HEK293 (cell line): Measurements from ENCODE around the gene RUVBL1.

Source experiments
- CTCF ChIA-PET: fragments of 350-600 bp; formaldehyde crosslinking; extraction: SDS; loops from one replicate; lab custom pipeline; 2021; ENCODE audit warnings: antibody characterized with exemption; lab: Yijun Ruan, JAX
- POLR2A ChIA-PET: fragments of 300-600 bp; formaldehyde crosslinking; extraction: SDS; loops from one replicate; lab custom pipeline; 2020; ENCODE audit warnings: antibody characterized with exemption, inconsistent platforms; lab: Yijun Ruan, JAX
- H3K27ac ChIP-seq: fragments of 200-500 bp; sonication (Bioruptor generic); 2 replicates; pipeline ENCODE4 v1.5.1; 2014; ENCODE audit warnings: low read depth, low read length, control low read depth, inconsistent platforms; ENCODE audit errors: extremely low read depth
- H3K36me3 ChIP-seq, 2 experiments: fragments of 200-500 bp in 1 of 2; sonication (Bioruptor generic) in 1 of 2; 1 replicate in 1 of 2; 2 replicates in 1 of 2; pipeline ENCODE4 v1.5.1; 2014 to 2017; ENCODE audit warnings: inconsistent platforms in 2 of 2, low read length in 2 of 2; ENCODE audit not compliant: control insufficient read depth in 2 of 2, insufficient read depth in 1 of 2
- H3K4me1 ChIP-seq: fragments of 200-500 bp; sonication (Bioruptor generic); 2 replicates; pipeline ENCODE4 v1.5.1; 2014; ENCODE audit warnings: mild to moderate bottlenecking, low read length, inconsistent platforms; ENCODE audit not compliant: control insufficient read depth, insufficient read depth
- H3K4me3 ChIP-seq: 2 replicates; pipeline ENCODE4 v1.5.1; 2011; ENCODE audit warnings: low read depth, mild to moderate bottlenecking, control low read depth, low read length, moderate library complexity
- H3K9me3 ChIP-seq: fragments of 200-500 bp; sonication (Bioruptor generic); 2 replicates; pipeline ENCODE4 v1.5.1; 2014; ENCODE audit warnings: low read depth, low read length, inconsistent platforms; ENCODE audit not compliant: control insufficient read depth, insufficient read depth
- EGR2 ChIP-seq: fragments of 450-650 bp; formaldehyde crosslinking; IDR thresholded peaks from 2 replicates; pipeline ENCODE4 v1.5.1; 2016; ENCODE audit warnings: low read depth, missing biosample characterization, missing genetic modification characterization
- KLF1 ChIP-seq: fragments of 450-650 bp; formaldehyde crosslinking; IDR thresholded peaks from 2 replicates; pipeline ENCODE4 v1.5.1; 2016; ENCODE audit warnings: missing biosample characterization, missing genetic modification characterization
- KLF8 ChIP-seq: fragments of 450-650 bp; formaldehyde crosslinking; IDR thresholded peaks from 2 replicates; pipeline ENCODE4 v1.5.1; 2016; ENCODE audit warnings: missing biosample characterization, missing genetic modification characterization
- YY1 ChIP-seq: fragments of 450-650 bp; formaldehyde crosslinking; IDR thresholded peaks from 2 replicates; pipeline ENCODE4 v1.5.1; 2018; ENCODE audit warnings: missing biosample characterization, missing genetic modification characterization
- ZBTB20 ChIP-seq: fragments of 450-650 bp; formaldehyde crosslinking; IDR thresholded peaks from 2 replicates; pipeline ENCODE4 v1.5.1; 2016; ENCODE audit warnings: missing biosample characterization, missing genetic modification characterization
- ZBTB26 ChIP-seq: fragments of 450-650 bp; formaldehyde crosslinking; optimal IDR thresholded peaks from 2 replicates; pipeline ENCODE3; 2016; ENCODE audit warnings: missing biosample characterization, mild to moderate bottlenecking, missing genetic modification characterization
- ZBTB7A ChIP-seq: fragments of 450-650 bp; formaldehyde crosslinking; IDR thresholded peaks from 2 replicates; pipeline ENCODE4 v1.5.1; 2016; ENCODE audit warnings: low read depth, missing biosample characterization, missing genetic modification characterization
- ZFP37 ChIP-seq: fragments of 450-650 bp; formaldehyde crosslinking; IDR thresholded peaks from 2 replicates; pipeline ENCODE4 v1.5.1; 2016; ENCODE audit warnings: missing biosample characterization, missing genetic modification characterization
- ZFP69B ChIP-seq: fragments of 450-650 bp; formaldehyde crosslinking; IDR thresholded peaks from 2 replicates; pipeline ENCODE4 v1.5.1; 2016; ENCODE audit warnings: missing biosample characterization, missing genetic modification characterization
- ZIC2 ChIP-seq: fragments of 450-650 bp; formaldehyde crosslinking; IDR thresholded peaks from 2 replicates; pipeline ENCODE4 v1.5.1; 2016; ENCODE audit warnings: missing biosample characterization, missing genetic modification characterization
- ZNF10 ChIP-seq: fragments of 450-650 bp; formaldehyde crosslinking; IDR thresholded peaks from 2 replicates; pipeline ENCODE4 v1.5.1; 2017; ENCODE audit warnings: missing biosample characterization, missing genetic modification characterization
- ZNF169 ChIP-seq: fragments of 450-650 bp; formaldehyde crosslinking; IDR thresholded peaks from 2 replicates; pipeline ENCODE4 v1.5.1; 2016; ENCODE audit warnings: missing biosample characterization, missing genetic modification characterization
- ZNF184 ChIP-seq: fragments of 450-650 bp; IDR thresholded peaks from 2 replicates; pipeline ENCODE4 v1.5.1; 2018; ENCODE audit warnings: missing biosample characterization, mild to moderate bottlenecking, missing genetic modification characterization
- ZNF202 ChIP-seq: fragments of 450-650 bp; formaldehyde crosslinking; IDR thresholded peaks from 2 replicates; pipeline ENCODE4 v1.5.1; 2016; ENCODE audit warnings: missing biosample characterization, missing genetic modification characterization, borderline replicate concordance
- ZNF211 ChIP-seq: fragments of 450-650 bp; formaldehyde crosslinking; IDR thresholded peaks from 2 replicates; pipeline ENCODE4 v1.5.1; 2016; ENCODE audit warnings: low read depth, missing biosample characterization, missing genetic modification characterization
- ZNF239 ChIP-seq: fragments of 450-650 bp; formaldehyde crosslinking; IDR thresholded peaks from 2 replicates; pipeline ENCODE4 v1.5.1; 2016; ENCODE audit warnings: missing biosample characterization, missing genetic modification characterization
- ZNF426 ChIP-seq: fragments of 450-650 bp; formaldehyde crosslinking; IDR thresholded peaks from 2 replicates; pipeline ENCODE4 v1.5.1; 2017; ENCODE audit warnings: missing biosample characterization, missing genetic modification characterization, mild to moderate bottlenecking, inconsistent platforms, moderate library complexity
- ZNF530 ChIP-seq: fragments of 450-650 bp; formaldehyde crosslinking; IDR thresholded peaks from 2 replicates; pipeline ENCODE4 v1.5.1; 2016; ENCODE audit warnings: low read depth, missing biosample characterization, missing genetic modification characterization
- ZNF610 ChIP-seq: fragments of 450-650 bp; formaldehyde crosslinking; IDR thresholded peaks from 2 replicates; pipeline ENCODE4 v1.5.1; 2016; ENCODE audit warnings: missing biosample characterization, missing genetic modification characterization, borderline replicate concordance
- ZNF660 ChIP-seq: fragments of 450-650 bp; IDR thresholded peaks from 2 replicates; pipeline ENCODE4 v1.5.1; 2018; ENCODE audit warnings: missing biosample characterization, mild to moderate bottlenecking, missing genetic modification characterization
- ZNF707 ChIP-seq: fragments of 450-650 bp; formaldehyde crosslinking; IDR thresholded peaks from 2 replicates; pipeline ENCODE4 v1.5.1; 2016; ENCODE audit warnings: missing biosample characterization, missing genetic modification characterization
- ZNF747 ChIP-seq: fragments of 450-650 bp; formaldehyde crosslinking; IDR thresholded peaks from 2 replicates; pipeline ENCODE4 v1.5.1; 2016; ENCODE audit warnings: missing biosample characterization, missing genetic modification characterization
- ZNF785 ChIP-seq: fragments of 450-650 bp; formaldehyde crosslinking; IDR thresholded peaks from 2 replicates; pipeline ENCODE4 v1.5.1; 2016; ENCODE audit warnings: missing biosample characterization, missing genetic modification characterization
- TF ChIP-seq, protein P1 (sequence below): fragments of 450-650 bp; formaldehyde crosslinking; IDR thresholded peaks from 2 replicates; pipeline ENCODE4 v1.5.1; 2017; ENCODE audit warnings: missing biosample characterization, mild to moderate bottlenecking, missing genetic modification characterization, moderate library complexity
- TF ChIP-seq, protein P2 (sequence below): fragments of 450-650 bp; formaldehyde crosslinking; IDR thresholded peaks from 2 replicates; pipeline ENCODE4 v1.5.1; 2016; ENCODE audit warnings: missing biosample characterization, missing genetic modification characterization
- TF ChIP-seq, protein P3 (sequence below): fragments of 450-650 bp; formaldehyde crosslinking; IDR thresholded peaks from 2 replicates; pipeline ENCODE4 v1.5.1; 2017; ENCODE audit warnings: missing biosample characterization, missing genetic modification characterization
- TF ChIP-seq, protein P4 (sequence below): fragments of 450-650 bp; formaldehyde crosslinking; IDR thresholded peaks from 2 replicates; pipeline ENCODE4 v1.5.1; 2016; ENCODE audit warnings: missing biosample characterization, missing genetic modification characterization
- TF ChIP-seq, protein P5 (sequence below): fragments of 450-650 bp; formaldehyde crosslinking; IDR thresholded peaks from 2 replicates; pipeline ENCODE4 v1.5.1; 2017; ENCODE audit warnings: missing biosample characterization, missing genetic modification characterization

Gene RUVBL1

GRCh38 chr3:128153156-128154041 lies 29.8 kb upstream of the RUVBL1 start, which contains the start of gene EEFSEC:
TSS of gene EEFSEC (plus strand) at chr3:128153481. CDS start at chr3:128153508, 27 bp downstream.
- CTCF ChIA-PET, result no interaction called here
- peaks cover 0 to 24% of the 10 kb centered on the region in 2 experiments; a peak in 2 of 3 replicates for H3K36me3 ChIP-seq
- H3K9me3 ChIP-seq, result no peaks in the 10 kb centered on the region
- H3K4me1 ChIP-seq, result no peaks in the 10 kb centered on the region
- peak within 1 kb of the TSS; percentile 96 for H3K4me3 ChIP-seq
- peak within 1 kb of the TSS; percentile 80; the same call in 1 of the 2 replicates for H3K27ac ChIP-seq
- POLR2A ChIA-PET, result interaction anchor here (0.7 to 1.2 kb wide), 3 partner anchors 30 to 599 kb away, joined by 4 to 12 read pairs (median 6); partner anchors contain the start of gene RUVBL1
- TF ChIP-seq KLF1 (tag by site-specific recombination) (peak; percentile 77), ZNF202 (tag by site-specific recombination) (no peak), ZNF239 (tag by site-specific recombination) (no peak), ZNF707 (tag by site-specific recombination) (no peak), ZNF10 (tag by site-specific recombination) (0 out of 2 replicates have a peak, but pooled peaks have one; percentile 18), ZNF184 (no peak), ZBTB7A (tag by site-specific recombination) (no peak), ZNF785 (tag by site-specific recombination) (no peak), ZNF426 (tag by site-specific recombination) (no peak), ZIC2 (tag by site-specific recombination) (peak; percentile 40; the same call in 1 of the 2 replicates), ZNF747 (no peak), EGR2 (tag by site-specific recombination) (peak; percentile 54), ZNF660 (tag by site-specific recombination) (peak; percentile 84), ZNF169 (tag by site-specific recombination) (no peak), ZFP37 (0 out of 2 replicates have a peak, but pooled peaks have one; percentile 37), ZNF211 (tag by site-specific recombination) (no peak), ZNF530 (tag by site-specific recombination) (no peak), ZBTB26 (tag by site-specific recombination) (peak; percentile 99), ZNF610 (0 out of 2 replicates have a peak, but pooled peaks have one; percentile 33), ZBTB20 (tag by site-specific recombination) (peak; percentile 57; the same call in 1 of the 2 replicates), KLF8 (peak; percentile 87; the same call in 1 of the 2 replicates), YY1 (tag by site-specific recombination) (peak; percentile 68), ZFP69B (no peak)
- TF ChIP-seq, protein P1, sequence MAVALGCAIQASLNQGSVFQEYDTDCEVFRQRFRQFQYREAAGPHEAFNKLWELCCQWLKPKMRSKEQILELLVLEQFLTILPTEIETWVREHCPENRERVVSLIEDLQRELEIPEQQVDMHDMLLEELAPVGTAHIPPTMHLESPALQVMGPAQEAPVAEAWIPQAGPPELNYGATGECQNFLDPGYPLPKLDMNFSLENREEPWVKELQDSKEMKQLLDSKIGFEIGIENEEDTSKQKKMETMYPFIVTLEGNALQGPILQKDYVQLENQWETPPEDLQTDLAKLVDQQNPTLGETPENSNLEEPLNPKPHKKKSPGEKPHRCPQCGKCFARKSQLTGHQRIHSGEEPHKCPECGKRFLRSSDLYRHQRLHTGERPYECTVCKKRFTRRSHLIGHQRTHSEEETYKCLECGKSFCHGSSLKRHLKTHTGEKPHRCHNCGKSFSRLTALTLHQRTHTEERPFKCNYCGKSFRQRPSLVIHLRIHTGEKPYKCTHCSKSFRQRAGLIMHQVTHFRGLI (tag by site-specific recombination), result no peak; the same call in 1 of the 2 replicates
- TF ChIP-seq, protein P2, sequence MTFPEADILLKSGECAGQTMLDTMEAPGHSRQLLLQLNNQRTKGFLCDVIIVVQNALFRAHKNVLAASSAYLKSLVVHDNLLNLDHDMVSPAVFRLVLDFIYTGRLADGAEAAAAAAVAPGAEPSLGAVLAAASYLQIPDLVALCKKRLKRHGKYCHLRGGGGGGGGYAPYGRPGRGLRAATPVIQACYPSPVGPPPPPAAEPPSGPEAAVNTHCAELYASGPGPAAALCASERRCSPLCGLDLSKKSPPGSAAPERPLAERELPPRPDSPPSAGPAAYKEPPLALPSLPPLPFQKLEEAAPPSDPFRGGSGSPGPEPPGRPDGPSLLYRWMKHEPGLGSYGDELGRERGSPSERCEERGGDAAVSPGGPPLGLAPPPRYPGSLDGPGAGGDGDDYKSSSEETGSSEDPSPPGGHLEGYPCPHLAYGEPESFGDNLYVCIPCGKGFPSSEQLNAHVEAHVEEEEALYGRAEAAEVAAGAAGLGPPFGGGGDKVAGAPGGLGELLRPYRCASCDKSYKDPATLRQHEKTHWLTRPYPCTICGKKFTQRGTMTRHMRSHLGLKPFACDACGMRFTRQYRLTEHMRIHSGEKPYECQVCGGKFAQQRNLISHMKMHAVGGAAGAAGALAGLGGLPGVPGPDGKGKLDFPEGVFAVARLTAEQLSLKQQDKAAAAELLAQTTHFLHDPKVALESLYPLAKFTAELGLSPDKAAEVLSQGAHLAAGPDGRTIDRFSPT, result peak; percentile 56; the same call in 1 of the 2 replicates
- TF ChIP-seq, protein P3, sequence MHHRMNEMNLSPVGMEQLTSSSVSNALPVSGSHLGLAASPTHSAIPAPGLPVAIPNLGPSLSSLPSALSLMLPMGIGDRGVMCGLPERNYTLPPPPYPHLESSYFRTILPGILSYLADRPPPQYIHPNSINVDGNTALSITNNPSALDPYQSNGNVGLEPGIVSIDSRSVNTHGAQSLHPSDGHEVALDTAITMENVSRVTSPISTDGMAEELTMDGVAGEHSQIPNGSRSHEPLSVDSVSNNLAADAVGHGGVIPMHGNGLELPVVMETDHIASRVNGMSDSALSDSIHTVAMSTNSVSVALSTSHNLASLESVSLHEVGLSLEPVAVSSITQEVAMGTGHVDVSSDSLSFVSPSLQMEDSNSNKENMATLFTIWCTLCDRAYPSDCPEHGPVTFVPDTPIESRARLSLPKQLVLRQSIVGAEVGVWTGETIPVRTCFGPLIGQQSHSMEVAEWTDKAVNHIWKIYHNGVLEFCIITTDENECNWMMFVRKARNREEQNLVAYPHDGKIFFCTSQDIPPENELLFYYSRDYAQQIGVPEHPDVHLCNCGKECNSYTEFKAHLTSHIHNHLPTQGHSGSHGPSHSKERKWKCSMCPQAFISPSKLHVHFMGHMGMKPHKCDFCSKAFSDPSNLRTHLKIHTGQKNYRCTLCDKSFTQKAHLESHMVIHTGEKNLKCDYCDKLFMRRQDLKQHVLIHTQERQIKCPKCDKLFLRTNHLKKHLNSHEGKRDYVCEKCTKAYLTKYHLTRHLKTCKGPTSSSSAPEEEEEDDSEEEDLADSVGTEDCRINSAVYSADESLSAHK (tag by site-specific recombination), result 0 out of 2 replicates have a peak, but pooled peaks have one; percentile 29
- TF ChIP-seq, protein P4, sequence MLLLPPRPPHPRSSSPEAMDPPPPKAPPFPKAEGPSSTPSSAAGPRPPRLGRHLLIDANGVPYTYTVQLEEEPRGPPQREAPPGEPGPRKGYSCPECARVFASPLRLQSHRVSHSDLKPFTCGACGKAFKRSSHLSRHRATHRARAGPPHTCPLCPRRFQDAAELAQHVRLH, result peak; percentile 60; the same call in 1 of the 2 replicates
- TF ChIP-seq, protein P5, sequence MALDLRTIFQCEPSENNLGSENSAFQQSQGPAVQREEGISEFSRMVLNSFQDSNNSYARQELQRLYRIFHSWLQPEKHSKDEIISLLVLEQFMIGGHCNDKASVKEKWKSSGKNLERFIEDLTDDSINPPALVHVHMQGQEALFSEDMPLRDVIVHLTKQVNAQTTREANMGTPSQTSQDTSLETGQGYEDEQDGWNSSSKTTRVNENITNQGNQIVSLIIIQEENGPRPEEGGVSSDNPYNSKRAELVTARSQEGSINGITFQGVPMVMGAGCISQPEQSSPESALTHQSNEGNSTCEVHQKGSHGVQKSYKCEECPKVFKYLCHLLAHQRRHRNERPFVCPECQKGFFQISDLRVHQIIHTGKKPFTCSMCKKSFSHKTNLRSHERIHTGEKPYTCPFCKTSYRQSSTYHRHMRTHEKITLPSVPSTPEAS, result no peak
